Suprapubic skin (tissue), 4 donors: Measurements from ENCODE around the gene CAMK1D. TPM values are rescaled to one million over a fixed set of nuclear protein-coding genes. Genes with fewer than 3 reads are reported as not detected.

Source experiments
- DNase-seq, 2 donors: peaks; one replicate each; pipeline ENCODE4 v3.0.0-alpha.2; 2019; ENCODE audit warnings: low spot score in 2 of 2
- H3K27ac ChIP-seq: fragments of 200-600 bp; sonication (generic); one replicate; pipeline ENCODE4 v1.5.1; 2019
- H3K27me3 ChIP-seq: fragments of 200-600 bp; sonication (generic); one replicate; pipeline ENCODE4 v1.5.1; 2019
- H3K36me3 ChIP-seq: fragments of 200-600 bp; sonication (generic); one replicate; pipeline ENCODE4 v1.5.1; 2019
- H3K4me1 ChIP-seq: fragments of 200-600 bp; sonication (generic); one replicate; pipeline ENCODE4 v1.5.1; 2019
- H3K4me3 ChIP-seq: fragments of 200-600 bp; sonication (generic); one replicate; pipeline ENCODE4 v1.5.1; 2019; ENCODE audit warnings: mild to moderate bottlenecking
- H3K9me3 ChIP-seq: fragments of 200-600 bp; sonication (generic); one replicate; pipeline ENCODE4 v1.5.1; 2019
- CTCF ChIP-seq, 2 donors: fragments of 200-600 bp in 1 of 2; fragments of 450-650 bp in 1 of 2; sonication (generic) in 1 of 2; IDR thresholded peaks; one replicate each; pipeline ENCODE4 v1.5.1; 2016 to 2019; ENCODE audit warnings: antibody characterized with exemption in 2 of 2, mild to moderate bottlenecking in 1 of 2, moderate library complexity in 1 of 2
- EP300 ChIP-seq: sonication (generic); formaldehyde crosslinking; IDR thresholded peaks from one replicate; pipeline ENCODE4 v1.6.1; 2017; ENCODE audit warnings: antibody characterized with exemption
- POLR2A ChIP-seq, 2 donors: fragments of 450-650 bp; IDR thresholded peaks; one replicate each; pipeline ENCODE4 v1.6.1; 2017; ENCODE audit warnings: antibody characterized with exemption in 2 of 2, mild to moderate bottlenecking in 2 of 2, moderate library complexity in 2 of 2
- POLR2AphosphoS5 ChIP-seq, 3 donors: sonication (generic); formaldehyde crosslinking; IDR thresholded peaks; one replicate each; pipeline ENCODE4 v1.6.1; 2017; ENCODE audit warnings: antibody characterized with exemption in 3 of 3
- WGBS: methylation state at CpG from one replicate; pipeline ENCODE4 v1.1.5; 2018; 5-methylcytosine and 5-hydroxymethylcytosine counted together
- total RNA-seq, 4 donors: library from RNA; depleted of rRNA; stranded (reverse); fragments of >200 nt; gene quantifications; one replicate each; pipeline ENCODE4 v1.1.0, GENCODE V29; 2016

Gene CAMK1D
- total RNA-seq, 4 donors from 2014 or later, result 26.4 to 31.3 (median 30.2) TPM

DNA sequence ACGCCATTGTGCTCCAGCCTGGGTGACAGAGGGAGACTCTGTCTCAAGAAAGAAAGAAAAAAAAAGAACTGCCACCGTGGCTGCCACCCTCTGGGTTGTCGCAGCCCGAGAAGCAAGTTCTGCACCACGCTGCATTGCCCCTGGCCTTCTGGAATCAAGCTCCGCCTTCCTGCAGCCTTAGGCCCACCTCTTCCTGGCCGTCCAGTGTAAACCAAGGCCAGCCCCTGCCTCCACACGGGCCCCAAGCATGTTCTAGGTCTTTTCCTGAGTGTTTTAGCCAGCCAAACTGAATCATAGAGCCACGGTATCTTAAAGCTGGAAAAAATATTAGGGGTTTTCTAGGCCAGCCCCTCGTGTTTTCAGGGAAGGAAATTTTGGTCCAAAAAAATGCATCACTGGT lies 463.2 kb downstream of the CAMK1D start:
- H3K36me3 ChIP-seq, result peaks cover 36% of the 10 kb centered on the region

DNA sequence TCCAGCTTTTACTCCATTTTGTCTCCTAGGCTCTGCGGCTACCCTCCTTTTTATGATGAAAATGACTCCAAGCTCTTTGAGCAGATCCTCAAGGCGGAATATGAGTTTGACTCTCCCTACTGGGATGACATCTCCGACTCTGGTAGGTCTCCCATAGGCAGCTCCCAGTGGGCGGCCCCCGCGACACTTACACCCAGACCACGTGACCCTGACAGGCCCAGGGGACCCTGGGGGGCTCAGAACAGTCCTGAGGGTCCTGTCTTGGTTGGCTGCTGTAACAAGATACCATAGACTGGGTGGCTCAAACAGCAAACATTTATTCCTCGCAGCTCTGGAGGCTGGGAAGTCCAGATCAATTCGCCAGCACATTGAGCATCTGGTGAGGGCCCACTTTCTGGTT lies 464.8 kb downstream of the CAMK1D start:
- WGBS, result 99% methylated on average over 9 of the region's 9 CpGs
- H3K27me3 ChIP-seq, result no peaks in the 10 kb centered on the region
- H3K27ac ChIP-seq, result no peak overlapping the region
- no peak for DNase-seq
- peaks cover 45% of the 10 kb centered on the region for H3K36me3 ChIP-seq
- no peaks in the 10 kb centered on the region for H3K9me3 ChIP-seq
- H3K4me3 ChIP-seq, result no peak overlapping the region
- TF ChIP-seq CTCF (IDR thresholded peaks at IDR 0.05), result no peak
- no peak for TF ChIP-seq POLR2A (IDR thresholded peaks at IDR 0.05)
- no peak for TF ChIP-seq POLR2AphosphoS5 (IDR thresholded peaks at IDR 0.05)
- TF ChIP-seq EP300, result no peak
- no peaks in the 10 kb centered on the region for H3K4me1 ChIP-seq

More for the DNA sequence above, 463.2 kb downstream of the CAMK1D start:
- H3K27me3 ChIP-seq, result no peaks in the 10 kb centered on the region
- no peak for DNase-seq
- H3K4me1 ChIP-seq, result no peaks in the 10 kb centered on the region
- H3K4me3 ChIP-seq, result no peak overlapping the region
- WGBS, result 92% methylated on average over 10 of the region's 10 CpGs
- no peaks in the 10 kb centered on the region for H3K9me3 ChIP-seq
- no peak for TF ChIP-seq CTCF (IDR thresholded peaks at IDR 0.05)
- no peak for TF ChIP-seq EP300
- no peak for TF ChIP-seq POLR2AphosphoS5 (IDR thresholded peaks at IDR 0.05)
- no peak for TF ChIP-seq POLR2A (IDR thresholded peaks at IDR 0.05)
- no peak overlapping the region for H3K27ac ChIP-seq

GRCh38 chr10:12819071-12819470 lies 469.7 kb downstream of the CAMK1D start:
- TF ChIP-seq EP300 (no peak), CTCF (IDR thresholded peaks at IDR 0.05) (no peak), POLR2AphosphoS5 (IDR thresholded peaks at IDR 0.05) (no peak), POLR2A (IDR thresholded peaks at IDR 0.05) (no peak)

DNA sequence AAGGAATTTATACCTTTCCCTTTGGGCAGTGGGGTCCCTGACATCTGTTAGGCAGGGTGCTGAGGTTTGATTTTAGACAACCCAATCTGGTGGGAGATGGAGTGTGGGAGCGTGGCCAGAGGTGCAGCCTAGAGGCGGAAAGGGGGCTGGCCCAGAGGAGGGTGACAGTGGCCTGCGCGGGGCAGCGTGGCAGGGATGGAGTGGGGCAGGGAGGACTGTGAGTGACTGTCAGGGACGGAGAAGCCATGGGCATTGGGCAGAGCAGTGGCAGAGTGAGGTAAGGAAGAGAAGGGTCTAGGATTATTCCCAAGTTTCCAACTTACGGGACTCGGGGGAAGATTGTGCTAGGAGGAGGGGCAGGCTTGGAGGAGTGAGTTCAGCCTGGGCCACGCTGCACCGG lies 470.3 kb downstream of the CAMK1D start:
- WGBS, result 87% methylated on average over 10 of the region's 10 CpGs
- no peaks in the 10 kb centered on the region for H3K4me1 ChIP-seq
- H3K27ac ChIP-seq, result no peak overlapping the region
- no peak overlapping the region for H3K4me3 ChIP-seq
- H3K27me3 ChIP-seq, result no peaks in the 10 kb centered on the region
- no peak for DNase-seq
- TF ChIP-seq CTCF (IDR thresholded peaks at IDR 0.05) (no peak), EP300 (no peak), POLR2AphosphoS5 (IDR thresholded peaks at IDR 0.05) (no peak), POLR2A (IDR thresholded peaks at IDR 0.05) (no peak)
- peaks cover 45% of the 10 kb centered on the region for H3K36me3 ChIP-seq
- H3K9me3 ChIP-seq, result no peaks in the 10 kb centered on the region

More at GRCh38 chr10:12819071-12819470, 469.7 kb downstream of the CAMK1D start:
- peaks cover 51% of the 10 kb centered on the region for H3K36me3 ChIP-seq
- H3K27ac ChIP-seq, result no peak overlapping the region
- H3K9me3 ChIP-seq, result no peaks in the 10 kb centered on the region
- H3K27me3 ChIP-seq, result no peaks in the 10 kb centered on the region
- H3K4me3 ChIP-seq, result no peak overlapping the region
- 70% methylated on average over 7 of the region's 7 CpGs for WGBS
- no peaks in the 10 kb centered on the region for H3K4me1 ChIP-seq
- DNase-seq, result no peak

DNA sequence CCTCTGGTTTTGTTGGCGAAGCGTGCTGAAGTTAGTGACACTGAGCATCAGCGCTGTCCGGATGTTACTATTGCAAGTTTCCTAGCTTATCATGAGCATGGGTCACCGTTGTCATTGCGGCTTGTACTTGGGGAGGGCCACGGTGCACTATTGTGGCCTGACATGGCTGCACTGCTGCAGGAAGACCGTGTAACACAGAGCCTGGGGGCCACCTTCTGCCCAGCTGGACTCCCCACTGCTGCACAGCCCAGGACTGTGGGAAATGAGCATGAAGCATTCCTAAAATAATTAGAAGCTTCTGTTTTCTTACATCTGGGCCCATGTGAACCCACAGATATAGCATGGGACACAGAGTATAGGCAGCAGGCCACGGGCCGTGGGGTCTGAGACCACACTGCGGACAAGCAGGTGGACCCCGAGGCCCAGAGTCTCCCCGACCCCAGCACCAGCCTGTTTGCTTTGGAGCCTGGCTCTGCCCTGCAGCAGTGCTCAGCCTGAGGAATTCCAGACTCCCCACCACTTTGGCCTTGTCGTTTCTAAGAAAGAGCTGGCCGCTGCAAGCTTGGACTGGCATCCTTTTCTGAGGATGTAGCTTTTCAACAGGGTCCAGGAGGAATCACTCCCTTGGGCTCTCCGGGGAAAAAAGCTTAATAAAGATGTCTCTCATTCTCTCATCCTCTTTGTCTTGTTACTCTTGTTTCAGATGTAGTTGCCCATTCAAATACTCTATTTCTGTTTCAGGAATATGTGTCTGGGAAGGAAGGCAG lies 473.0 kb downstream of the CAMK1D start:
- DNase-seq, result no peak
- no peaks in the 10 kb centered on the region for H3K9me3 ChIP-seq
- H3K4me1 ChIP-seq, result no peaks in the 10 kb centered on the region
- H3K36me3 ChIP-seq, result peaks cover 36% of the 10 kb centered on the region
- TF ChIP-seq CTCF (IDR thresholded peaks at IDR 0.05) (no peak), EP300 (no peak), POLR2AphosphoS5 (IDR thresholded peaks at IDR 0.05) (no peak), POLR2A (IDR thresholded peaks at IDR 0.05) (no peak)
- H3K4me3 ChIP-seq, result no peak overlapping the region
- no peaks in the 10 kb centered on the region for H3K27me3 ChIP-seq
- 74% methylated on average over 9 of the region's 16 CpGs for WGBS
- H3K27ac ChIP-seq, result no peak overlapping the region
